K562 (cell line): Measurements from ENCODE around the gene SLC25A1. TPM values are rescaled to one million over a fixed set of nuclear protein-coding genes. Genes with fewer than 3 reads are reported as not detected.

Source experiments
- ARID3B ChIP-seq: fragments of 250-450 bp; sonication (Bioruptor Pico); IDR thresholded peaks from 2 replicates; pipeline ENCODE4 v1.4.0; 2020; ENCODE audit warnings: borderline replicate concordance
- ATF3 ChIP-seq, 2 experiments: fragments of 450-650 bp in 1 of 2; sonication (generic) in 1 of 2; formaldehyde crosslinking in 1 of 2; IDR thresholded peaks in 1 of 2; conservative IDR thresholded peaks in 1 of 2; 2 replicates each; pipeline versions ENCODE4 v1.6.1 to v1.8.1; 2016 to 2023; ENCODE audit warnings: mild to moderate bottlenecking in 2 of 2, moderate library complexity in 2 of 2, inconsistent platforms in 1 of 2, missing genetic modification reagents in 1 of 2
- CGGBP1 ChIP-seq: fragments of 250-450 bp; sonication (Bioruptor Pico); IDR thresholded peaks from 2 replicates; pipeline ENCODE4 v1.9.0; 2021; ENCODE audit warnings: mild to moderate bottlenecking
- DDX20 ChIP-seq: fragments of 450-650 bp; IDR thresholded peaks from 2 replicates; pipeline ENCODE4 v1.6.1; 2016; ENCODE audit warnings: missing genetic modification characterization, low read depth, mild to moderate bottlenecking, missing compliant biosample characterization, moderate library complexity
- E2F6 ChIP-seq, 2 experiments: IDR thresholded peaks; 2 replicates each; pipeline ENCODE4 v1.6.1; 2011; ENCODE audit warnings: borderline replicate concordance in 1 of 2, control low read depth in 1 of 2, low read depth in 1 of 2, low read length in 1 of 2, mild to moderate bottlenecking in 1 of 2, mixed read lengths in 1 of 2, moderate library complexity in 1 of 2; ENCODE audit not compliant: insufficient read depth in 1 of 2, insufficient read length in 1 of 2, poor library complexity in 1 of 2, severe bottlenecking in 1 of 2; ENCODE audit errors: extremely low read depth in 1 of 2
- HEY1 ChIP-seq: fragments of 250-450 bp; sonication (Bioruptor Pico); IDR thresholded peaks from 2 replicates; pipeline ENCODE4 v1.5.0; 2020; ENCODE audit warnings: mild to moderate bottlenecking, moderate library complexity, borderline replicate concordance
- MCM7 ChIP-seq, 2 experiments: fragments of 450-650 bp; IDR thresholded peaks; 2 replicates each; pipeline ENCODE4 v1.6.1; 2016 to 2018
- OTX1 ChIP-seq: fragments of 450-650 bp; formaldehyde crosslinking; IDR thresholded peaks from 2 replicates; pipeline ENCODE4 v1.4.0; 2022; ENCODE audit warnings: mild to moderate bottlenecking
- PHF8 ChIP-seq: fragments of 200-600 bp; sonication (generic); IDR thresholded peaks from 2 replicates; pipeline ENCODE4 v1.6.1; 2012; ENCODE audit warnings: mixed run types, mild to moderate bottlenecking, inconsistent platforms, low read length, moderate library complexity, borderline replicate concordance
- RBM25 ChIP-seq: fragments of 200-400 bp; formaldehyde crosslinking; IDR thresholded peaks from 2 replicates; pipeline ENCODE4 v1.6.1; 2018; ENCODE audit warnings: low read length, low read depth, moderate library complexity; ENCODE audit not compliant: severe bottlenecking
- SIN3B ChIP-seq: fragments of 450-650 bp; IDR thresholded peaks from 2 replicates; pipeline ENCODE4 v1.6.1; 2017; ENCODE audit warnings: low read depth, mild to moderate bottlenecking, moderate library complexity
- SMAD4 ChIP-seq: fragments of 250-450 bp; sonication (Bioruptor Pico); conservative IDR thresholded peaks from 2 replicates; pipeline ENCODE4 v1.8.0; 2021; ENCODE audit warnings: inconsistent platforms, mild to moderate bottlenecking, moderate library complexity
- TARDBP ChIP-seq: fragments of 450-650 bp; IDR thresholded peaks from 2 replicates; pipeline ENCODE4 v1.6.1; 2016
- TBL1XR1 ChIP-seq, 2 experiments: IDR thresholded peaks; 2 replicates each; pipeline ENCODE4 v1.6.1; 2012; ENCODE audit warnings: improper control_type of control experiment in 2 of 2, low read length in 2 of 2, mild to moderate bottlenecking in 1 of 2
- TRIM24 ChIP-seq, 2 experiments: fragments of 450-650 bp; IDR thresholded peaks; 2 replicates each; pipeline ENCODE4 v1.6.1; 2016
- ZBTB1 ChIP-seq: sonication (generic); formaldehyde crosslinking; IDR thresholded peaks from 2 replicates; pipeline ENCODE4 v1.8.1; 2023; ENCODE audit warnings: missing genetic modification reagents, low read depth, mild to moderate bottlenecking, borderline replicate concordance
- ZNF239 ChIP-seq: fragments of 250-450 bp; sonication (Bioruptor Pico); IDR thresholded peaks from 2 replicates; pipeline ENCODE4 v1.4.0; 2020; ENCODE audit warnings: mild to moderate bottlenecking
- ZNF253 ChIP-seq: fragments of 250-450 bp; sonication (Bioruptor Pico); conservative IDR thresholded peaks from 2 replicates; pipeline ENCODE4 v1.6.1; 2021; ENCODE audit warnings: mild to moderate bottlenecking
- ZNF3 ChIP-seq: fragments of 250-450 bp; sonication (Bioruptor Pico); IDR thresholded peaks from 2 replicates; pipeline ENCODE4 v1.5.0; 2021; ENCODE audit warnings: mild to moderate bottlenecking, moderate library complexity
- ZNF324 ChIP-seq: fragments of 250-450 bp; sonication (Bioruptor Pico); IDR thresholded peaks from 2 replicates; pipeline ENCODE4 v1.4.0; 2020; ENCODE audit warnings: mild to moderate bottlenecking
- ZNF384 ChIP-seq: IDR thresholded peaks from 2 replicates; pipeline ENCODE4 v1.6.1; 2012; ENCODE audit warnings: low read depth, low read length, improper control_type of control experiment
- polyA plus RNA-seq, 8 experiments: library from polyadenylated mRNA; depleted of rRNA in 4 of 8; stranded (reverse) in 5 of 8; unstranded in 3 of 8; fragments of >200 nt; fragmentation: Nextera tagmentation in 2 of 8; fragmentation: Illumina TruSeq in 1 of 8; extraction: Ambion mirVana in 2 of 8; extraction: Trizol in 1 of 8; gene quantifications; 2 replicates each; pipeline versions ENCODE4 v1.2.1 to v1.2.3, GENCODE V29; 2011 to 2014; ENCODE audit warnings: inconsistent platforms in 1 of 8, missing spikeins in 1 of 8
- total RNA-seq, 7 experiments: library from RNA; depleted of rRNA in 6 of 7; stranded (reverse); fragments of >200 nt in 6 of 7; fragmentation: Illumina TruSeq in 2 of 7; extraction: Trizol in 2 of 7; gene quantifications; 2 replicates each; pipeline versions ENCODE4 v1.2.1 to v1.2.3, GENCODE V29; 2011 to 2021; ENCODE audit warnings: low replicate concordance in 1 of 7

Gene SLC25A1
- total and polyA plus RNA-seq, 9 of the 15 experiments (the other 6 are each of a cell fraction or from before 2014, with no cell fraction given): 11.0 to 408 (median 110) TPM

- TF ChIP-seq ZBTB1 (CRISPR knock-in tag) (no peak), TBL1XR1 (IDR thresholded peaks at IDR 0.05; ENCODE audit: low read length in 2 of 2) (no peak), ZNF3 (CRISPR knock-in tag) (no peak), TRIM24 (IDR thresholded peaks at IDR 0.05) (no peak), DDX20 (tag) (no peak), HEY1 (CRISPR knock-in tag) (no peak), ZNF324 (CRISPR knock-in tag) (peak; percentile 48; the same call in 1 of the 2 replicates), SMAD4 (peak; percentile 91), RBM25 (no peak), E2F6 (IDR thresholded peaks at IDR 0.05; ENCODE audit: borderline replicate concordance in 1 of 2, extremely low read depth in 1 of 2, insufficient read depth in 1 of 2, insufficient read length in 1 of 2, low read depth in 1 of 2, low read length in 1 of 2, poor library complexity in 1 of 2, severe bottlenecking in 1 of 2) (peak; percentile 48 to 87), ZNF253 (CRISPR knock-in tag) (peak; percentile 56; the same call in 1 of the 2 replicates), MCM7 (IDR thresholded peaks at IDR 0.05) (no peak), ZNF239 (CRISPR knock-in tag) (peak; percentile 27), SIN3B (no peak), TARDBP (no peak), OTX1 (CRISPR knock-in tag) (peak; percentile 21; the same call in 1 of the 2 replicates), ATF3 (IDR thresholded peaks at IDR 0.05) (no peak), ATF3 (CRISPR knock-in tag; conservative IDR thresholded peaks at IDR 0.05) (peak; percentile 67), CGGBP1 (0 out of 2 replicates have a peak, but pooled peaks have one; percentile 60), ZNF384 (no peak), PHF8 (peak; percentile 95; the same call in 1 of the 2 replicates), ARID3B (peak; percentile 9; the same call in 1 of the 2 replicates)
Measured at GRCh38 chr22:19178065-19178656, 375 bp downstream of the SLC25A1 start (continued).
